ENCODE results near the gene GALNT7.
A peak's percentile ranks its signal among the peaks of the same experiment; 100 is the strongest.
"Not testable (repeated sequence)": the region's sequence is repeated elsewhere in the genome, so short reads cannot be mapped to it uniquely, and the experiment has no call there.

The GALNT7 gene

DNA sequence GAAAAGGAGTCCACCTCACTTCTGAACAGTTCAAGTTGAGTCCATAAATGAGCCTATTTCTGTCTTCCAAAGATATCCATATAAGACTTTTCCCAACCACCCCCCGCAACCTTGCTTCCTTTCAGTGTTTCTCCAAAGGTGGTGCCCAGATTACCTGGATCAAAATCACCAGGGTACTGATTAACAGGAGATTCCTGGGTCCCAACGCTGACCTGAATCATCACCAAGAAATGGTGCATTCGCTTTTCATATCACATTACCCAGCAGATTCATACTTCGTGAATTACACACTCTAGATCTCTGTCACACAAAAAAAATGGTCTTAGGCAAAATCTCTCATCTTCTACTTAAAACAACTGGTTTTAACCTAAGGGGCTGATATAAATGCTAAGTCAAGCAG, 2.1 kb upstream of the GALNT7 start:
- no peak for DNase-seq

DNA sequence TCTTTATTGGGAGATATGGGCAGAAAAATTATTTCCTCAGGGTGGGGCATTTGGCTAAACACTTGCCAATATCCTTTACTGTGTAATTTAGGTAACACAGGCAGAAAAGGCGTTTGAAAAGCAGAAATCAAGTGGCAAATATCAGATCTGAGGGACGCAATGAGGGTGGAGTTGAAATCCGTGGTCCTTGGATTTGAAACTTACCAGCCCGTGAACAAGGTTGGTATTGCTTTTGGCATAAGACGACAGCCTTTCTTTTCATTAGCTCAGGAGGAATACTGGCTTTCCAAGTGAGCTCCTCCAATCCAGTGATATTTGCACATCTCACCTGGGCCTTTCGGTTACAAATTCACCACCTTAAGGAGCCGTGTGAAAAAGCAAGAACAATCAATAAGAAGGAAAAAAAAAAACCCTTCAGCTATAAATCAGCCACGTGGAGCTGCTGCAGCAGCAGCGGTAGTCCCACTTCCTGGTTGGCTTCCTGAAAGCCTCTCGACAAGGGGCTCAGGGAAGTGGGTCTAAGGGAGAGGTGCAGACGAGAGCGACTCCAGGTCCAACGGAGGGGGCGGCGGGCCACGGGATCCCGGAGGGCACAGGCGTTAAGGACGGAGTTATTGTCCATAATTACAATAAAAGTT, 734 bp upstream of the GALNT7 start:
- DNase-seq: peak; percentile 13

DNA sequence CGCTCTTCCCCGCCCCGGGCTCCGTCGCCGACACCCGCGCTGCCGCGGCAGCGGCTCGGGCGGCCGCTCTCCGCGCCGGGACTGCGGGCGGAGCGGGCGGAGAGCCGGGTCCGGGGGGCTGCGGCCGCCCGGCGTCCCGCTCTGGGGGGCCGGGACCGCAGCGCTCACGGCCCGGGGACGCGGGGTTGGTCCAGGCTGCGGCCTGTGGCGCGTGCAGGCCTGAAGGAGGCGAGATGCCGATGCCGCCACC, 492 bp downstream of the GALNT7 start:
- no peak for DNase-seq

DNA sequence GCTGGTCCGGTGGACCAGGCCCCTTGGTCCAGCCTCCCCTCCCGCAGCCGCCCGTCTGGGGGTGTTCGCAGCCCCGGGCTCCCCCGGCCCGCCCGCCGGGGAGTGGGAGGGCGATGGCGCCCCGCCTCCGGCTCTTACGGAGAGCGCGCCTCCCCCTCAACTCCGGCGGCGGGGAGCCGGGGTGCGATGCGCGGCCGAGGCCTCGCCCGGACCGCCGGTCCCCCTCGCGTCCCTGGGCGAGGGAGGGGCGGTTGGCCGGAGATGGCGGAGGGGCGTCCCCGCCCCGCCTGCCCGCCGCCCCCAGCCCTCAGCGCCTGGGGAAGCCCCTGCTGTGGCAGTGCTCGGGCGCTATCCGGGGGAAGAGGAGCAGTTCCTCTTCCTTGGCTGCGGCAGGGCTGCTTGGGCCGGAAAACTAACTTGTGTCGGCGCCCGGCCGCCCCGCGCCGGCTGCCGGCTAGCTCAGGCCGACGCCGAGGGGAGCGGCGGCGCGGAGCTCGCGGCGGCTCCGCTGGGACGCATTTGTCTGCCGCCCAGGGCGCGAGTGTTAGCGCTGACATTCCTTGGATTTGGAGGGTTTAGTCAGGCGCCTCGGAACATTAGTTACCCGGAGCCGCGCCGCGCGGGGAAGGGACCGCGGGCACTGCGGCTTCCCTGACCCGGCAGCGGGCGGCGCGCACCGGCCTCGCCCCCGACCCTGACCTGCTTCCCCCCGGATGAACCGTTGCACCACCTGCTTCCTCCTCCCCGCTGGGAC, 994 bp downstream of the GALNT7 start:
- peak; percentile 60 for DNase-seq

DNA sequence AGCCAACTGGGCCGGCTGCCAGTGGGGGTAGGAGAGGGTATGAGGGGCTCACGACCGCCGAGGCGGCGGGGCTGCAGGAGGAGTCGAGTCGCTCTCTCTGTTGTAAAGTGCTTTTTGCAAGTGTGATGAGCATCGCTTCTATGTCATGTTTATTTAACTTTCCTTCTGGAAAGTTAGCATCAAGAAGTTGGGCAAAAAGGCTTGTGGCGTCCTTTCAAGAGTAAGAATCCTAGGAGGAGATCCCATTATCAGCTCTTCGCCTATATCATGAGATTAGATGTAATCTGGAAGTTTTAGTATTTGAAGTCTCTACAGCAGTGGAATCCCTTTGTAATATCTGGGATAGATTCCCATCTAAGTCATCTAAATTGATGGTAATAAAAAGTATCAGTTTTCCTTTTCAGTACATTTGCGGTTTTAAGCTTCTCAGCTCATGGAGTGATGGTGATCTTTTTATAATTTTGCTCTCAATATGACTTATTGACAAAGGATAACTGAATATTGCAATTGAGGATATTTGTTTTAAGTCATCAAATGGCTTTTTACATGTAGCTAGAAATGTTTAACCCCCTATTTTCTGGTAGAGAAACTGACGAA, 1.7 kb downstream of the GALNT7 start:
- no peak for DNase-seq

DNA sequence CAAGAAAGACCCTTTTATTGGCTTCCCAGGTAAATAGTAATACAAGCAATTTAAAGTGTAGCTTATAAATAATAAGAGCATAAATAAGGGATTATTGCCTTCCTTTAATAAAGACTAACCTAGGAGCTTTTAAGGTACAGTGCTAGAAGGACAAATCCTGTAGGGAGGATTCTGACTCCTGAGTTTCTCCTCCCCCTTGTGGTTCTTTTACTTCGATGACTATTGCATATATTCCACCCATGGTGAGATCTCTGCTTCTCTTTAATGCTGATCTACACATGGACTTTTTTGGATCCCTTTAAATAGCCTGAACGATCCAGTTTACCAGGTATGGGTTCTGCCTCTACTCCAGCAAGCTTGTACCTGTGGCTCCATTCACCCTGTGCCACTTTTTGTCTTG, 2.5 kb downstream of the GALNT7 start:
- DNase-seq: no peak

DNA sequence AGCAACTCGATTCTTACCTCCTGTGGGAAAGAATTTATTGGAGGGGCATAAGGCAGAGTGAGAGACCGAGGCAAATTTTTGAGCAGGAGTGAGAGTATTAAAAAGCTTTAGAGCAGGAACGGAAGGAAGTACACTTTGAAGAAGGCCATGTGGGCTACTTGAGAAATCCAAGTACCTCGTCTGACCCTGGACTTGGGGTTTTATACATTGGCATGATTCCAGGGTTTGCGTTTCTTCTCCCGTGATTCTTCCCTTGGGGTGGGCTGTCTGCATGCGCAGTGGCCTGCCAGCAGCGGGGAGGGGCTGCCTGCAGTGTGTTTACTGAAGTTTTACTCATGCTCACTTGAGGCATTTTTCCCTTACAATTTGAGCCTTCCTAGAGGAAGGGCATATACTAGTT, 3.4 kb downstream of the GALNT7 start:
- DNase-seq: no peak

DNA sequence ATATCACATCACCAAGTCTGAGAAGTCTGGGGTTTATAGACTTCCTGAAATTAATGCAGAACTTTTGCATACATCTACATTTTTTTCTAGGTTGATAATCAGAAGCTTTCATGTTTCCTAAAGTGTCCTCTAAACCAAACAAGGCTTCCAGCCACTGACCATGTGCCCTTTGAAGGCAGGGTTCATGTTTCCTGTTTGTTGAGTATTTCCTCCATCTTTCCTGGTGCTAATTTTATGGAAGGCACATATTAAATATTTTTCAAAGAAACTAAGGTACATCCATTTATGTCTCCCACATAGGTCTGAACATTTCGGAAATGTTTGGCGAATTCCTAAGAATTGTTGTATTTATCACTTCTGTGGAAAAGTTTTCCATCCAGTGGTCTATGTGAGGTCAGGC, 5.6 kb downstream of the GALNT7 start:
- DNase-seq: no peak

DNA sequence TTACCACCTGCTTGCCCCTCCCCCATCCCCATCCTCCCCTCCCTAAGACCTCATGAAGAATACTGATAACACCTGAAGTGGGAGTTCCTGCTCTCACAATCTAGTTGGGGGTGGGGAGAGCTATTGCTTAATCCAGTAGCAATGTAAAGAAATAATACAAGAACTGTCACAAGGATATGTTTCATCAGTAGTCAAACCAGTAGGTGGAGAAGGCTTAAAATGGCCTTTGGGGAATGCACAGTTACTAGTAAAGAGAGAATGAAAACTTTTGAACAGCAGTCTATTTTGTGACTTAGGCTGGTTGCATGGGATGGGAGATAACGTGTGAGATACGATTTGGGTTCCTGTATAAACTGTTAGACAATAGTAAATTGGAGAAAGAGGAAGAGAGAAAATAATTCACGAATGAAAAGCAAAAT, 6.0 kb downstream of the GALNT7 start:
- DNase-seq: no peak

DNA sequence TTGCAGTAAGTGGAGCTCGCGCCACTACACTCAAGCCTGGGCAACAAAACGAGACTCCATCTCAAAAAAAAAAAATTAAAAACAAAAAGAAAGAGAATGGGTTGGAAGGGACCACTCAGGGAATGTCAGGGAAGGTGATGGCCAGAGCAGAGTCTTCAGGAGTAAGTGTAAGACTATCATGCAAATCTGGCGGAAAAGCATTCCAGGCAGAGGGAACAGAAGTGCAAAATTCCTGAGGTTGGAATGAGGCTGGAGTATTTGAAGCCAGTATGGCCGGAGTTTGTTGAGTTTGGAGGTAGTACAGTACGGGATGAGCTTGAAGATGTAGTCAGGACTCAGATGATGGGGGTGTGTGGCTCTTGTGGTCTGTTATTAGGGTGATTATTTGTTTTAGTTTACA, 7.4 kb downstream of the GALNT7 start:
- no peak for DNase-seq

DNA sequence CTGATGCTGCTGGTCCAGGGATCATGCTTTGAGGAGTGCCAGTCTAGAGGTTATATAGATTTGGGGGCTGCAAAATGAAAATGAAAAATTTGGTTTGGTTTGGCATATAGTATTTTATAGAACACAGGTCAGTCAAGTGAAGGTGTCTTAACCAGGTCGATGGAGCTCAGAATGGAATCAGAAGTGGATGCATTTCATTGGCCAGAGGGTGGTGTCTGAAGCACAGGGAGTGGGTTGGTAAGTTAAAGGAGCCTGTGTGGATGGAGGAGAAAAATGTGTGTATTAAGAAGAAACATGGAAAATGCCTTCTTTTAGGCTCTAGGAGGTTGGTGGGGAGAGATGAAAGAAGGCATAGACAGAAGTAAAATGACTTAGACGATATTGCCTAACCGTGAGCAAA, 8.6 kb downstream of the GALNT7 start:
- no peak for DNase-seq

DNA sequence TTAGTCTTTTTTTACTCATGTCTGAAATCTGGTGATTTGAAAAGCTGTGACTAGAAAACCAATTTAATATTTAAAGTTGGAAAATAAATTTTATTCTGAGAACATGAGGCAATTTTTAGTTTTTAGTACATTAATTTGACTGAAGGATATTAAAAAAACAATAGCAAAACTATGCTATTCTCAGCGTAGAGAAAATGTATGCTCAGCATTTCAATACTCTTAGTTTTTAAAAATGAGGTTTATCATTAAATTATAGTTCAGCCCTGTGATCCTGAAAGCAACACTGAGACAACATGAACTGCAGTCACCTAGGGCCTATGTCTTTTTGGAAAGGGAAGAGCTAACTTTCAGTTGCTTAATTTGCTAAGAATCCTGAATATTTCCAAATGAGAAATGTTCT, 9.5 kb downstream of the GALNT7 start:
- no peak for DNase-seq

DNA sequence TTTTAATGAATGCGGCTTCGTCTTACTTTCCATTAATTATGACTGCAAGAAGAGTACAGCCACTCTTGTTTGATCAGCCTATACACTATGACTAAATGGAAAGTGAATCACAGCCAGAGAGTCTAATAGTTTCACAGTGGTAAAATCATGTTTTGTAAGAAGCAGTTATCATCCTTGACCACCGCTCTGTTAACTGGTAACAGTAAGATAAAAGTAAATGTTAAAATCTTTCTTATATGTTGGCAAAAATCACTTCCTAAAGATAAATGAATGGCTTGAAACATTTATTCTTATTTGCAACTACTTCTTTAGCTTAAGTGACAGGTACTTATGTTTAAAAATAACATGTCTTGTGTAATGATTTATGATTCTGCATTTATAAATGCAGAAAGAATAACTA, 13.2 kb downstream of the GALNT7 start:
- DNase-seq: no peak

DNA sequence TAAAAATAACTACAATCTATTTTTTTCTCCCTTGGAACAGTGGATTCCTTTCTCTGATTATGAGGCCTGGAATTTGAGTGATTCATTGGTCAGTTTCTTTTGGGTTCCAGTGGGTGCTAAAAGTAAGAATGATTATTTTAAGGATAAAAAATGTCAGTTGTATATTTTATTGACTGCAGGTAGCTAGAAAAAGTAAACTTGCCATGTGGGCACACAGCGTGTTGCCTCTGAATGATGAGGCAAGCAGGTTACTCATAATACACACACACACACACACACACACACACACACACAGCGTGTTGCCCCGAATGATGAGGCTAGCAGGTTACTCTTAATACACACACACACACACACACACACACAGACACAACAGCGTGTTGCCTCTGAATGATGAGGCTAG, 13.8 kb downstream of the GALNT7 start:
- no peak for DNase-seq

DNA sequence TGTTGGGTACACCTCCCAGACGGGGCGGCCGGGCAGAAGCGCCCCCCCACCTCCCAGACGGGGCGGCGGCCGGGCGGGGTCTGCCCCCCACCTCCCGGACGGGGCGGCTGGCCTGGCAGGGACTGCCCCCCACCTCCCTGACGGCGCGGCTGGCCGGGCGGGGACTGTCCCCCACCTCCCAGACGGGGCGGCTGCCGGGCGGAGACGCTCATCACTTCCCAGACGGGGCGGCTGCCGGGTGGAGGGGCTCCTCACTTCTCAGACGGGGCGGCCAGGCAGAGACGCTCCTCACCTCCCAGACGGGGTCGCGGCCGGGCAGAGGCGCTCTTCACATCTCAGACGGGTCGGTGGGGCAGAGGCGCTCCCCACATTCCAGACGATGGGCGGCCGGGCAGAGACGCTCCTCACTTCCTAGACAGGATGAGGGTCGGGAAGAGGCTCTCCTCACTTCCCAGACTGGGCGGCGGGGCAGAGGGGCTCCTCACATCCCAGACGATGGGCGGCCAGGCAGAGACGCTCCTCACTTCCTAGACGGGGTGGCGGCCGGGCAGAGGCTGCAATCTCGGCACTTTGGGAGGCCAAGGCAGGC, 15.1 kb downstream of the GALNT7 start:
- not testable (repeated sequence) for DNase-seq

DNA sequence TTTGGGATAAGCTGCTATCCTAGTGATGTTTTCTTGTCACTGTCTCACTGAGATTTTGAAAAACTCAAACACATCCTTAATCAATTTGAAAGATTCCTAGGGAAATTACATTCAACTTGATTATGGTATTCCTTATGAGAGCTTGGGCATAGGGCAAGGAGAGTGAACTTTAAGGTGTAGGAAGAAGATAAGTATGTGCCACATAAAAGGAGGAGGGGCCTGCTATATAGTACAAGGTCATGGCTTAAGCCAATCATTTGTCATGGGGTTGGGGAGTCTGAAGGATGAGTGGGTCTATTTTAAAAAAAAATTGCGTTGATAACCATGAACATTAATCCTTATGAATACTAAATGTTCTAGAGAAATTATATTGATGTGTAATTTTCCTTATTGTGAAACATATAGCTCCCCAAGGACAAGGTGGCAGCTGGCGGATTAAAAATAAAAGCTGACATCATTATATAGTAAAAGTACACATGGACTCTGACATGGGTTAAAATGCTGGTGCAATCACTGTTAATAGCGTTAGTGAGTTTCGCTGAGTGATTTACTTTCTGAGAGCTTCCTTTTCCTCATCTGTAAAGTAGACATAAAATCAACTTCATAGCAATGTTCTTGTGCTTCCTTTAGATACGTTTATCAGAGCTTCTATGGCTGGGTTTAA, 17.4 kb downstream of the GALNT7 start:
- no peak for DNase-seq

DNA sequence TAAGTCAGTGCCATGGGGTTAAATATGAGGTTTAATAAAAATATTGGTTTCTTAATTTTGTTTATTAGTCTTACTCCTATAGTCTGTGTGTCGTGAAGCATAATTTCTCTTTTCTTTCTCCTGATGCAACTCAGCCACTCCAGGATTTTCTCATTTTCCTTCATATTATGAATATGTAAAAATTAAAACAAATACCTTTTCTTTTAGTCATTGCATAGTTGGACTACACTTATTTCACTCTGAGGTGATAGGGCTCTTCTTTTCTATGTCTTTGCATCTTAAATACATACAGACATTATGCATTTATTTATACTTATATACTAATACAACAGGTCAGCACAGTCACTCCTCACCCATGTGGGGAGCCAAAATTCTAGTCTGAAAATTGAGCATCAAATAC, 19.1 kb downstream of the GALNT7 start:
- no peak for DNase-seq

DNA sequence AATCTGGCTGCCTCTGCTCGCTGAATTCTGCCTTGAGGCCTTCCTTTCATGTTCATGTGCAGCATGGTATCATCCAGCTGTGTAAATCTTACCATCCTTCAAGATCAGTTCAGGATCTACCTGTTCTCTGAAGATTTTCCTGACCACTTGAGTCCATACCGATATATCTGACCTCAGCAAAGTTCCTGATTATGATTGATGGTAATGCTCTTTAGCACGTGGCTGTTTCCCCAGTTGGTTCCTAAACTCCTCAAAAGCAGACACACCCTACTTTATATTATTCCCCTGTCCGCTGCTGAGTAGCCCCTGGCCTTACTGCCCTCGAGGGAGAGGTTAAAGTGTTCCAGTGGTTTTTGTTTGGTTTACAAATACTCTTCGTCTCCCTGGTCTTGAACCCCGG, 20.0 kb downstream of the GALNT7 start:
- no peak for DNase-seq

DNA sequence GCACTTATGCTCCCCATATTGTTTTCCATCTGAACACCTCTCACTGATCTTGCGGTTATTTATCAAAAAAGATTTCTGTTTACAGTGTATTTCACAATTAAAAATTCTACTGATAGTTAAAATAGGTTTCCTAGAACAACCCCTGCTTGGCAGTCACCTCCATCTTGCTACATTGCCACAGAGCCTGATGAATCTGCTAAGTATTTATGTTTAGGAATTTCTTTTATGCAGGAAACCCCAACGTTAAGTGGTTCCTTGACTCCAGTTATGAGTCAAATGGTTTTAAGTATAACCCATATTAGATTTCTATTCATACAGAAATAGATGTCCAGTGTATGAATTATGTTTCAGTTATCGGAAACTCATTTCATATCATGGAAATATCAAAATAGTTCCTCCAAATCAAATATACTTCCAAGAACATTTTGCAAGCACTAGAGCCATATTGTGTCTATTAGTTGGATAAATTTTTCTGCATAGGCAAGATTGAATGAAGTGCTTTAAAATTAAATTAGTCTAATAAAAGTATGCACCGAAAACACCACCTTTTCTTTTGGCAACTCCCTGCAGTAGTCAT, 20.6 kb downstream of the GALNT7 start:
- no peak for DNase-seq

DNA sequence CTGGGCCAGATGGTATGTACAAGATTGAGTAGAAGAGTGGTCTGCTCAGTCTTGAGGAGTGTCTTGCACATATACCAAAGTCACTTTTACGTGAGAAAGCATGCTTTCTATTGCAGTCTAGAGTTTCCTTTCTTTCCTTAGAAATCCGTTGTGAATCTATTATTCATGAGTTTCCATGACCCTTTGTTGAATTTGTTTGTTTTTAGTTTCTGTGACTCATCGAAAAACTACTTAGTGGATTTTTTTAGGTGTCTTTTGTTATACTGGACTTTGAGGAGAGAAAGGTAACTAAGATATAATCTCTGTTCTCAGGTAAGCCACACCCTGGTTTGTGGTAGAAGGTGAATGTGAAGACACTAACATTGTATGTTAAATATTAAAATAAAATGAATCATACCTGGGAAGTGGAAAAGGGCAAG, 23.0 kb downstream of the GALNT7 start:
- DNase-seq: no peak

DNA sequence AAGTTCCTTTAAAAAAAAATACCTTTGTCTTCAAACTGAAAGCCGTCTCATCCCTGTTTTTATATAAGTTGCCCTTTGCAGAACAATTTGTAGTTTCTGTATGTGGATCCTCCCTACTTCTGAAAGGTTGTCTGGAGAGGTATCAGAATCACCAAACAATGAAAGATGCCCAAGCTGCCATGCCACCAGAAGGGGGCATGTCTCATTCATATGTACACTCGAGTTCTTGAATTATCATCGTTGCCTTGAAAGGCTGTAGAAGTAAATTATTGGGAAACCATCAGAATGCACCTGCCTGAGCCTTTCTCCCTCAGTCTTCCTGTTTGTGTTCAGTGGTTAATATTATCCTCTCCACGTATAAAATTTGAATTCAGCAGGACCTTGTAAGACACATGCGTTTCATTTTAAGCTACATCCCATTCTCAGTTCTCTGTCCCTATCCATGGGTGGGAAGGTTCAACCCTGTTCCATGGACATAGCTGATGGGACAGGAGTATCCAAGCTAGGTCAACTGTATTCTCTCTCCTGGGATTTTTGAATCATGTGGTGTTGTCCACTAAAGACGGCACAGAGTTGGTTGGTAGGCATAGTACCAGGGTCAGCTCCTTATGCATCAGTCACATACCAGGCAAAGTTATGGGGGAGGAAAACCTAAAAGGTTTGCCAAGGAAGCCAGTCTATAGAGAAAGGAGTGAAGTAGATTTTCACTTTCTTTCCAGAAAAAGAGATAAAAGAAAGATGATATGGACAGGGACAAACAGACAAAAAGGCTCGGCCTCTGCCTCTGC, 24.0 kb downstream of the GALNT7 start:
- no peak for DNase-seq

DNA sequence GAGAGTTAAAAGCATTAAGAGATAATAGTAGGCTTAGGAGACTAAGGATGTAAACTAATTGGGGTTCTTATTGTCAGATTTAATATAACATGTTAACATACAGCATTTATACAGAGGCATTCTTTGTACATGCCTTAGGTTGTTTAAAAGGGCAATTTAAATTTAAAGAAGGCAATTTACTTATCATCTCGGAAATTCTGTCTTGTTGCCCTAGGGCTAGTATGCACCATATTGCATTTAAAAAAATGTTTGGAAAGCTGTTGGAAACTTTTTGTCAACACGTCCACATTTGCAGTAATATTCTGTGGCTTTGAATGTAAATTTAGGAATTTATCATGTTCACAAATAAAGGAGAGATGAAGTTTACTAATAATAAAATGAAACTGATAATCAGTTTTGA, 25.5 kb downstream of the GALNT7 start:
- DNase-seq: no peak

DNA sequence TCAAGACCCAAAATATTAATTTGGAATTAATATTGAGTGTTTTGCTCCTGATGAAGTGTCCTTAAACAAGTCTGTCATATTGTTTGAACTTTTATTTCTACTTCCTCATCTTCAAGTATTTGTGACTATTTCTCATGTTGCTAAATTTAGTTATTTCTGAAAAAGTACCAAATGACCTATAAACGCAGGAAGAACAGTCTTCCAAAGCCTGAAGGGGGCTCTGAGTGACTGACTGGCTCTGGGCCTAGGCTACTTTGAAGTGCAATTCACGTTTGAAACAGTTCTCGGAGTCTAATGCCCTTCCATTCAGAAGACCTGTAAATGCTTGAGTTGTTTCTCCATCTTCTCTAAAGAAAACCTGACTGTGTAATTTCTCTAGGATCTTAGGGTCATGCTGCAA, 26.5 kb downstream of the GALNT7 start:
- no peak for DNase-seq

All from central memory CD4-positive, alpha-beta T cell (primary cell).